Gastroesophageal sphincter (tissue), 3 donors: ENCODE data around the gene CRYBG1.

Experiments
- POLR2A ChIP-seq, 2 donors: fragments of 450-650 bp; IDR thresholded peaks; one replicate each; pipeline ENCODE4 v1.6.1; 2017; ENCODE audit warnings: antibody characterized with exemption in 2 of 2, mild to moderate bottlenecking in 2 of 2, moderate library complexity in 1 of 2
- TF ChIP-seq, protein P1 (sequence below), 4 experiments: fragments of 200-600 bp in 2 of 4; fragments of 450-650 bp in 2 of 4; sonication (generic) in 1 of 4; IDR thresholded peaks; one replicate each; pipeline ENCODE4 v1.5.1; 2017 to 2019; ENCODE audit warnings: antibody characterized with exemption in 4 of 4, mild to moderate bottlenecking in 2 of 4, moderate library complexity in 2 of 4

DNA sequence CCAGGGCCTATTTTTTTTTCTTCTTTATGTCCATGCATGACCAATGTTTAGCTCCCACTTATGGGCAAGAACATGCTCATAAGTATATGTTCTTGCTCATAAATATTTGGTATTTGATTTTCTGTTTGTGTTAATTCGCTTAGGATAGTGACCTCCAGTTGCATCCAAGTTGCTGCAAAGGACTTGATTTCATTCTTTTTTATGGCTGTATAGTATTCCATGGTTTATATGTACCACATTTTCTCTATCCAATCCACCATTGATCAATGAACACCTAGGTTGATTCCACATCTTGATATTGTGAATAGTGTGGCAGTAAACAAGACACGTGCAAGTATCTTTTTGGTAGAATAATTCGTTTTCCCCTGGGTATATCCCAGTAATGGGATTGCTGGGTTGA lies 190.6 kb downstream of the CRYBG1 start:
- TF ChIP-seq POLR2A (IDR thresholded peaks at IDR 0.05), result no peak
- TF ChIP-seq, protein P1, sequence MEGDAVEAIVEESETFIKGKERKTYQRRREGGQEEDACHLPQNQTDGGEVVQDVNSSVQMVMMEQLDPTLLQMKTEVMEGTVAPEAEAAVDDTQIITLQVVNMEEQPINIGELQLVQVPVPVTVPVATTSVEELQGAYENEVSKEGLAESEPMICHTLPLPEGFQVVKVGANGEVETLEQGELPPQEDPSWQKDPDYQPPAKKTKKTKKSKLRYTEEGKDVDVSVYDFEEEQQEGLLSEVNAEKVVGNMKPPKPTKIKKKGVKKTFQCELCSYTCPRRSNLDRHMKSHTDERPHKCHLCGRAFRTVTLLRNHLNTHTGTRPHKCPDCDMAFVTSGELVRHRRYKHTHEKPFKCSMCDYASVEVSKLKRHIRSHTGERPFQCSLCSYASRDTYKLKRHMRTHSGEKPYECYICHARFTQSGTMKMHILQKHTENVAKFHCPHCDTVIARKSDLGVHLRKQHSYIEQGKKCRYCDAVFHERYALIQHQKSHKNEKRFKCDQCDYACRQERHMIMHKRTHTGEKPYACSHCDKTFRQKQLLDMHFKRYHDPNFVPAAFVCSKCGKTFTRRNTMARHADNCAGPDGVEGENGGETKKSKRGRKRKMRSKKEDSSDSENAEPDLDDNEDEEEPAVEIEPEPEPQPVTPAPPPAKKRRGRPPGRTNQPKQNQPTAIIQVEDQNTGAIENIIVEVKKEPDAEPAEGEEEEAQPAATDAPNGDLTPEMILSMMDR (IDR thresholded peaks at IDR 0.05), result no peak
